NCI-H446 treated with DMSO at 0.1 percent for 48 hours (cell line): ENCODE measurements around the gene NREP.
A peak's percentile ranks its signal among the peaks of the same experiment; 100 is the strongest.

Experiments used
- DNase-seq: peaks from one replicate; lab custom pipeline; 2025; lab: John Stamatoyannopoulos, UW

Gene NREP

GRCh38 chr5:111697215-111697614 lies 59.8 kb downstream of the NREP start:
- peak; percentile 77 for DNase-seq

DNA sequence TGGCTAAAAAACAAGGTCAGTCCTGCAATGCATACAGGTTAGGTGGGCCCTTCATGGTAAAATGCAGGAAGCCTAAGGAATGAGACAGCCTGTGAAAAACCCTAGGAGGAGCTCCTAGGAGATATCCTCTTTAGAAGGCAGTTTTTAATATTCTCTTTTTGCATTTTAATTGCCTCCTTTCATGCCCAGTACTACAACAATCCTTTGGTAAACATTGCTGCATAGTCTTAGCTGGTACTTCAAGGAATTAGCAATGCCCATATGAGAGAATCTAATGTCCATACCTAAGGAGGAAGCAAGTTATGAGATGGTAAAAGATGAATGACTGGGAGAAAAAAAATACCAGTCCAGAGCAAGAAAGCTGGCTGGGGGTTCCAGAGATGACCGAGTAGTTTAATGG lies 61.0 kb downstream of the NREP start:
- DNase-seq, result no peak

DNA sequence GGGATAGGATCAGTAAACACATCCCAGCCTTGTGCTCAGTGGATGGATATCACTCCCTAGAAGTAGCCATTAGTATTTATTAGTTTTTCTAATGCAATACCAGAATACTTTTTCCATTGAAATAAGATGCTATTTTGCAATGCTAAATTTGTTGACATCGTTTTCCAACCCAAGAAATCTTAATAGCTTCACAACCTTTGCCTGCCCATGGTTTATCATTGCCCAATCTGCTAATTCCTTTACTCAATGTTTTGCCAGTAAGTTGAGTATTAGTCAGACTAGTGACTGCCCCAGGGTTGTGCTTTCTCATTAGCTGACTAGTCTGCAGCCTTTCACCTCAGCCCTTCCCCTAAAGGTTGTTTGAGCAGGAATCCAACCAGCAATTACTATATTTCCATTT lies 62.9 kb downstream of the NREP start:
- no peak for DNase-seq

GRCh38 chr5:111691914-111692313 lies 65.1 kb downstream of the NREP start:
- no peak for DNase-seq

DNA sequence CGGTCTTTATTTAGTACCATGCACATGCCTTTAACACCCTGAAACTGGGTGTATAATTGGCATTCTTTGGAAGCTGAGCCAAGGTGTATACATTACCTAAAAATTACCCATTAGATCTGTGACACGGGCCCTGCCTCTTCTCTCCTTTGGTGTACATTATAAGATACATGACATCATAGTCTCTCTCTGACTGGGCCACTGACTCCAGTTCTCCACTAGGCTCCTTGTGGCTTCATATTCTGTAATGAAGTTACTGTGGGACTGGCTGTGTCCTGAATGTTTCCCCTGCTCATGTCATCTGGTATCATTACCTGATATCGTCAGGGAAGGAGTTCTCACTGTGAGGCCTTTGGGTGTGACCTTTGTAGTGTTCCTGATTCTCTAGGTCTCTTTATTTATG lies 65.5 kb downstream of the NREP start:
- no peak for DNase-seq

DNA sequence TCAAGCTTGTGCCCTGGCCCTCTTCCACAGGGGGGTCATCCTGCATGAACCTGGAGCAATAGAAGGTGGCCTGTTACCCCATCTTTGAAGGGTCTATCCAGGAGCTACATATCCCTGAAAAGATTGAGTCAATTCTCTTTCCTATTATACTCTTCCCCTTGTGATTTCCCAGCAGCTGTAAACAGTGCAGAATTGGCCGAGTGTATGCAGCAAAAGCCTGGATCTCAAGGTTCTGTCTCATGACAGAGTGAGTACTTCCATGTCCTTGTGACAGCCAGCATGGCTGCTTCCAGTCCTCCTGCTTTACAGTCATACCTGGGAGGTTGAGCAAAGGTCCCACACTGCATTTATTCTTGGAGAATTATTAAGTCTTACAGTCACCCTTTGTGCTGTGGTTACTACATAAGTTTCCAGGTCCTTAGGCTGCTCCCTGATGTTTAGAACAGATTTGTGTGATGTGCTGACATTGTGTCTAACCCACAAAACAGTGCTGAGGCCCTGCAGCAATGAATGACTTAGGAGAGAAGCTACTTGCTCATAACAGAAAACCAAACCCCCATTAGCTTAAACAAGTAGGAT lies 67.5 kb downstream of the NREP start:
- DNase-seq, result no peak

DNA sequence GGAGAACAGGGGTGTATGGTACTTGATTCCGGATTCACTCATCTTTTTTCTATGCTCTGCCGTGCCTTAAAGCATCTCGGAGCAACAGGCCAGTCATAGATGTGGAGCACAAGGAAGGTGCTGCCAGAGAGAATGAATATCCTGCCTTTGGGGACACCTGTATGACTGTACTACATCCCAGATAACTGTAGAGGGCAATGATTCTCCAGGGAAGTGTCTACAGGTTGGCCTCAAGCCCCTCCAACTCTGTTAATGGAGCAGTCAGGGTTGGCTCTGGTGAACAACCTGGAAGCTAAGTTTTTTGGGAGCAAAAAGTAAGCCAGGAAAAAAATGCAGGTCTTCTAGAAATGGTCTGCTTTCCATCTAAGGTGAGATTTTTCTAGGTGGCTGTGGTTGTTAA lies 71.0 kb downstream of the NREP start:
- DNase-seq, result no peak

- DNase-seq, result no peak
Measured at GRCh38 chr5:111682641-111683040, 74.4 kb downstream of the NREP start.

DNA sequence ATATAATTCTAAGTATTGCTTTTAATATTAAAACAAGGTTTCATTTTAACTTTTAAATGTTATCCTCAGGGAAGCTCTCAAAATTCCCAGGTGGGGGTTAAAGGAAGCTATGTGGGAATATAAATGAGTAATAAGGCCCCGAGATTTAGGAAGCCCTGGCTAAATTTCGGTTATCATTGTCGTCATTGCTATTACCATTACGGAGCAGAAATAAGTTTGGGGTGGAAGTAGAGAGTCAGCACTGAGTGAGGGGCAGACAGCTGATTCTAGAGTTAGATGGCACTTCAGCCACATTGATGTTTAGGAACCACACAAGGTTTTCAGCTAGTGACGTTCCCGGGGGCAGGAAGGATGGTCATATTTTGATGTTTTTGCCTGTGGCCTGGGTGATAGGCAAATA lies 74.9 kb downstream of the NREP start:
- DNase-seq, result no peak

- DNase-seq, result no peak
Measured at GRCh38 chr5:111681414-111682120, 75.4 kb downstream of the NREP start.

GRCh38 chr5:111680737-111681413 lies 76.1 kb downstream of the NREP start:
- peak; percentile 36 for DNase-seq

- no peak for DNase-seq
Measured at GRCh38 chr5:111679611-111680010, 77.4 kb downstream of the NREP start.
